NB4 (cell line): Measurements from ENCODE around the gene SPNS3.

Experiments
- DNase-seq: peaks from one replicate; pipeline ENCODE4 v3.0.0; 2010; ENCODE audit warnings: low read depth
- H3K4me3 ChIP-seq: one replicate; pipeline ENCODE4 v1.5.1; 2011; ENCODE audit warnings: mild to moderate bottlenecking, low read depth, low read length, moderate library complexity
- MYC ChIP-seq: IDR thresholded peaks from 2 replicates; pipeline ENCODE4 v1.6.1; 2011; ENCODE audit warnings: low read depth, low read length
- POLR2A ChIP-seq: IDR thresholded peaks from 2 replicates; pipeline ENCODE4 v1.6.1; 2011; ENCODE audit warnings: mild to moderate bottlenecking; ENCODE audit not compliant: insufficient read length; ENCODE audit errors: extremely low read depth
- TF ChIP-seq, protein P1 (sequence below): IDR thresholded peaks from one replicate; pipeline ENCODE4 v1.5.1; 2012; ENCODE audit warnings: low read depth, low read length
- TF ChIP-seq, protein P2 (sequence below): IDR thresholded peaks from 2 replicates; pipeline ENCODE4 v1.6.1; 2011; ENCODE audit warnings: low read depth, low read length

The SPNS3 gene, protein sequence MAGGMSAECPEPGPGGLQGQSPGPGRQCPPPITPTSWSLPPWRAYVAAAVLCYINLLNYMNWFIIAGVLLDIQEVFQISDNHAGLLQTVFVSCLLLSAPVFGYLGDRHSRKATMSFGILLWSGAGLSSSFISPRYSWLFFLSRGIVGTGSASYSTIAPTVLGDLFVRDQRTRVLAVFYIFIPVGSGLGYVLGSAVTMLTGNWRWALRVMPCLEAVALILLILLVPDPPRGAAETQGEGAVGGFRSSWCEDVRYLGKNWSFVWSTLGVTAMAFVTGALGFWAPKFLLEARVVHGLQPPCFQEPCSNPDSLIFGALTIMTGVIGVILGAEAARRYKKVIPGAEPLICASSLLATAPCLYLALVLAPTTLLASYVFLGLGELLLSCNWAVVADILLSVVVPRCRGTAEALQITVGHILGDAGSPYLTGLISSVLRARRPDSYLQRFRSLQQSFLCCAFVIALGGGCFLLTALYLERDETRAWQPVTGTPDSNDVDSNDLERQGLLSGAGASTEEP

DNA sequence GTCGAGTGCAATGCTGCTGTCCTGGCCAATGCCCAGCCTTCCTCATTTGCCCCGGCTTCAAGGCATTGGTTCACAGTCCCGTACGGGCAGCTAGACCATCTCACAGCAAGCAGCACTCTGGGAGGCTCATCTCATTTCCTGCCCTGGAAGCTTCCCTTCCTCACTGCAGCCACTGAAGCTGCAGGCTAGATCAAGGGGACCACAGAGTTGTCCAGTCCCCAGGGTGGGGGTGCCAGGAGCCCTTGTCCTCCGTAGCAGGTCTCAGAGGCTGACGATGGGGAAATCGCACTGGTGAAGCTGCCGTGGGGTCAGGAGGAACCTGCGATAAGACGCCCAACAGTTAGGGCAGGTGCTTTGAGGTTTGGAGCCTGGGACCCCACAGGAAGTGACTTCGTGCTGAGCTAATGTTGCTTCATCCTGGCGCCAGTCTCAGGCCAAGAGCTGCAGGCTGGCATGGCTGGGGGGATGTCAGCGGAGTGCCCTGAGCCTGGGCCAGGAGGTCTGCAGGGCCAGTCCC, at the start of gene SPNS3:
TSS of gene SPNS3 (plus strand) at position 426 of the 517 bp plus-strand sequence. CDS start at position 454, 28 bp downstream.
- H3K4me3 ChIP-seq, result peak within 1 kb of the TSS; percentile 67
- TF ChIP-seq, protein P1, sequence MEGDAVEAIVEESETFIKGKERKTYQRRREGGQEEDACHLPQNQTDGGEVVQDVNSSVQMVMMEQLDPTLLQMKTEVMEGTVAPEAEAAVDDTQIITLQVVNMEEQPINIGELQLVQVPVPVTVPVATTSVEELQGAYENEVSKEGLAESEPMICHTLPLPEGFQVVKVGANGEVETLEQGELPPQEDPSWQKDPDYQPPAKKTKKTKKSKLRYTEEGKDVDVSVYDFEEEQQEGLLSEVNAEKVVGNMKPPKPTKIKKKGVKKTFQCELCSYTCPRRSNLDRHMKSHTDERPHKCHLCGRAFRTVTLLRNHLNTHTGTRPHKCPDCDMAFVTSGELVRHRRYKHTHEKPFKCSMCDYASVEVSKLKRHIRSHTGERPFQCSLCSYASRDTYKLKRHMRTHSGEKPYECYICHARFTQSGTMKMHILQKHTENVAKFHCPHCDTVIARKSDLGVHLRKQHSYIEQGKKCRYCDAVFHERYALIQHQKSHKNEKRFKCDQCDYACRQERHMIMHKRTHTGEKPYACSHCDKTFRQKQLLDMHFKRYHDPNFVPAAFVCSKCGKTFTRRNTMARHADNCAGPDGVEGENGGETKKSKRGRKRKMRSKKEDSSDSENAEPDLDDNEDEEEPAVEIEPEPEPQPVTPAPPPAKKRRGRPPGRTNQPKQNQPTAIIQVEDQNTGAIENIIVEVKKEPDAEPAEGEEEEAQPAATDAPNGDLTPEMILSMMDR, result no peak
- TF ChIP-seq POLR2A (peak; percentile 40), MYC (no peak)
- TF ChIP-seq, protein P2, sequence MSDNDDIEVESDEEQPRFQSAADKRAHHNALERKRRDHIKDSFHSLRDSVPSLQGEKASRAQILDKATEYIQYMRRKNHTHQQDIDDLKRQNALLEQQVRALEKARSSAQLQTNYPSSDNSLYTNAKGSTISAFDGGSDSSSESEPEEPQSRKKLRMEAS, result peak; percentile 41
- DNase-seq, result peak; percentile 99

DNA sequence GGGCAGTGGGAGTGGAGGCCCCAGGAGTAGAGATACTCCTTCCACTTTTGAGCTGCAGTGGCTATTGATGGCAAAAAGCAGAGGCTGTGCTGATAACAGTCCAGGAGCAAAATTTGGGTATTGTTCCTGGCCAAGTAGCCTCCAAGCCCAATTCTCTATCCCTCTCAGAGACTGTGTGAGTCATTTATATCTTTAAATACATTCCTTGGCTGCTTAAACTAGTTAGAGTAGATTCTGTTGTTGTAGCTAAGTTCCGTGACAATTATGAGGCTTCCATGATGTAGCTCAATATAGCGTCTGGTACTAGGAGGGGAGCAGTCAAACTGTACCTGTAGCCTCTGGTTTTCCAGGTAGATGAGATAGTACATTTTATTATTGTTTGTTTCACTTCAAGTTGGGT, 47.3 kb upstream of the SPNS3 start:
- TF ChIP-seq, protein P1, result no peak
- TF ChIP-seq, protein P2, result no peak
- TF ChIP-seq POLR2A (no peak), MYC (no peak)
- no peak for DNase-seq
- H3K4me3 ChIP-seq, result no peak overlapping the region

DNA sequence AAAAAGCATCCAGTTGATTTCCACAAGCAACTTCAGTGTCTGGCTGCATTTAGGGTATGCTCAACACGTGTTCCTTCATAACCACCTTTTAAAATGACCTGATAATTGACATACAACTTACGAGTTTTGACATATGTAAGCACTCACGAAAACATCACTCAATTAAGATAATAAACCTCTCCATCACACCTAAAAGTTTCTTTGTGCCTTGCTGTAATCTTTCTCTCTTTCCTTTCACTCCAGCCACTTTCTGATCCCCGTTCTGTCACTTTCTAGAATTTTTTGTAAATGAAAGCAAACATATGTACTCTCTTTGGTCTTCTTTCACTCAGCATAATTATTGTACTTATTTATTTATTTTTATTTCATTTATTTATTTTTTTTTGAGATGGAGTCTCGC, 46.6 kb upstream of the SPNS3 start:
- TF ChIP-seq, protein P2, result no peak
- TF ChIP-seq, protein P1, result no peak
- no peak for TF ChIP-seq POLR2A
- TF ChIP-seq MYC, result no peak
- no peak for DNase-seq
- H3K4me3 ChIP-seq, result no peak overlapping the region

DNA sequence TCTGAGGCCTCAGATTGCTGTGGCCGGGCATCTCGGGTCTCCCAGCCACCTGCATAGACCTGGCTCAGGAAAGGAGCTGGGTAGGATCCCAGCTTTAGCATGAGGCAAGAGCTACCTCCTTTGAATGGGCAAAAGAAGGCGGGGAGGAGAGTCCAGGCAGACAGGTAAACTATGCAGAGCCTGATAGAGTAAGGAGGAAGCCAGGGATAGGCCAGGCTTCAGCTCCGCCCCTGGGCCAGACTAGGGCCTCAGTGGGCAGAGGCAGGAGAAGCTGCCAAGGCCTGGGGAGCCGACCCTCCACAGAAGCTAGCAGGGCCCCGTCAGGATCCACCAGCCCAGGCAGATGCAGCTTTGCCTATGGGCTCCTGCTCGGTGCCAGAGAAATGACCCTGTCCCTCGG, 44.7 kb upstream of the SPNS3 start:
- no peak for DNase-seq
- no peak overlapping the region for H3K4me3 ChIP-seq
- TF ChIP-seq MYC, result no peak
- no peak for TF ChIP-seq POLR2A
- TF ChIP-seq, protein P2, result no peak

DNA sequence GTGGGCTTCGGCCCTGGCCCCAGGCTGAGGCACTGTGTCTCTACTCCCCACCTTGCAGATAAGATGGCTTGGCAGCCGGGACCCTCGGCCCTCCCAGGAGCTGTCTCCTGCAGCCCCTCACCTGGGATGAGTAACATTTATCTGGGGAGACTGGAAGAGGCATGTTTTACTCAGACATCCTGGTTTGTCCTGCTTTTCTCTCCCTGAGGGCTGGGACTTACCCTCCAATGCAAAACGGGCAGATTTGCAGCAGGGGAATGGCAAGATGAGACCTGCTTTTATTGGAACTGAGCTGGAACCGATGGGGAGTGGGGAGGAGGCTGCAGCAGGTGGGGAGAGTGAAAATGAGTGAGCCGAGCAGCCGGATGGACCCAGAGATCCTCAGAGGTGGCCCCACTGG, 39.9 kb upstream of the SPNS3 start:
- no peak for DNase-seq
- H3K4me3 ChIP-seq, result no peak overlapping the region
- TF ChIP-seq, protein P2, result no peak
- no peak for TF ChIP-seq POLR2A
- TF ChIP-seq, protein P1, result no peak
- TF ChIP-seq MYC, result no peak

DNA sequence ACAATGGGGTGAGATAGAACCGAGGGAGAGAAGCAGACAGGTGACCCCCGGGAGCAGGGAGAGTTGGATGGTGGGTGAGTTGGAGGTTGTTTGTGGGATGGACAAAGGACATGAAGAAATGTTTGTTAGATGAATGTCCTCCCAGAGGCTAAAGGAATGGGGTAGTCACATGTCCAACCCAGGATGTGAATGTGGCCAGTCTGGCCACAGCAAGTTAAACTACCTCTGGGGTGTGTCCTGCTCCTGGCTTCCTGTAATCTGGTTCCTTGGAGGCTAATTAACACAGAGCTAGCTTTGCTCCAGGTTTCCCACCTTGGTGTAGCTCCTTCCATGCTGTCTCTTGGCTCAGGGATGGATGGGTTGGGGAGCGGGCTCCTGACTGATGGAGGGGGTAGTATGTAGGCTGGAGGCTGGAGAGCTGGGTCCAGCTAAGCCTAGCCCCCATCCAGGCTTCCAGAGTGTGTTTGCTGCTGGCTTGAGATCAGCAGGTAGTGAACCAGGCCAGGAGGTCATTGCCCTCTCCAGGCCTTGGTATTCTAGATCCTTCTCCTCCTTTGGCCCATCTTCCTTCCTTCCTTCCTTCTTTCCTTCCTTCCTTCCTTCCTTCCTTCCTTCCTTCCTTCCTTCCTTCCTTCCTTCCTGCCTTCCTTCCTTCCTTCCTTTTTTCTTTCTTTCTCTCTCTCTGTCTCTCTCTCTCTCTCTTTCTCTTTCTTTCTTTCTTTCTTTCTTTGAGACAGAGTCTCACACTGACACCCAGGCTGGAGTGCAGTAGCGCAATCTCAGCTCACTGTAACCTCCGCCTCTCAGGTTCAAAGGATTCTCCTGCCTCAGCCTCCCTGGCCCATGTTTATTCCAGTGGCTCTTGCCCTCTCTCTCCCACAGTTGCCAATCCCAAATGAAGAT, 39.3 kb upstream of the SPNS3 start:
- no peak for TF ChIP-seq MYC
- TF ChIP-seq, protein P2, result no peak
- TF ChIP-seq, protein P1, result no peak
- TF ChIP-seq POLR2A, result no peak
- no peak for DNase-seq
- no peak overlapping the region for H3K4me3 ChIP-seq
